ENCODE measurements around the gene USP22. TPM values are rescaled to one million over a fixed set of nuclear protein-coding genes. Genes with fewer than 3 reads are reported as not detected.

Gene USP22
- total and polyA plus RNA-seq, 10 of the 15 experiments (the other 5 are each of a cell fraction or from before 2014, with no cell fraction given), result 10.8 to 218 (median 98.8) TPM

GRCh38 chr17:20954794-20955193 lies 88.0 kb downstream of the USP22 start:
- ChIA-PET POLR2A (no interaction called here), SMC1A (ENCODE audit: uncharacterized antibody, unreplicated experiment) (no interaction called here), RAD21 (ENCODE audit: unreplicated experiment) (no interaction called here), CTCF (no interaction called here)
- no peak overlapping the region for H3K27ac ChIP-seq (ENCODE audit: control insufficient read depth, insufficient read depth)
- no peaks in the 10 kb centered on the region for H3K4me1 ChIP-seq (ENCODE audit: control insufficient read depth, insufficient read depth, low read length)
- H3K9ac ChIP-seq (ENCODE audit: control insufficient read depth, insufficient read depth, low read length), result no peak overlapping the region
- FAIRE-seq, result no peak
- H3K4me2 ChIP-seq (ENCODE audit: control insufficient read depth, insufficient read depth), result no peak overlapping the region
- no peaks in the 10 kb centered on the region for H3K79me2 ChIP-seq (ENCODE audit: control insufficient read depth, insufficient read depth, low read length)
- intact Hi-C loops (cut with micrococcal nuclease; ENCODE audit: unreplicated experiment), result no loop called here
- TF ChIP-seq IKZF2 (IDR thresholded peaks at IDR 0.05) (no peak), RAD21 (IDR thresholded peaks at IDR 0.05; ENCODE audit: insufficient read depth, low read depth, low read length) (no peak), HCFC1 (IDR thresholded peaks at IDR 0.05; ENCODE audit: low read length) (no peak), SREBF1 (IDR thresholded peaks at IDR 0.05; ENCODE audit: low read length) (no peak), TBL1XR1 (IDR thresholded peaks at IDR 0.05; ENCODE audit: low read depth, low read length) (no peak), TCF7 (IDR thresholded peaks at IDR 0.05; ENCODE audit: borderline replicate concordance) (no peak), PBX3 (IDR thresholded peaks at IDR 0.05; ENCODE audit: insufficient replicate concordance, low read depth, low read length) (no peak), HDGF (IDR thresholded peaks at IDR 0.05) (no peak)
- H3K9me3 ChIP-seq (replicated peaks; ENCODE audit: control insufficient read depth, insufficient read depth, low read length), result no peaks in the 10 kb centered on the region
- no peak for ATAC-seq
- no peak for DNase-seq (ENCODE audit: low read depth, low spot score)
- no peak overlapping the region for H3K4me3 ChIP-seq
- H3K36me3 ChIP-seq (ENCODE audit: control insufficient read depth in 2 of 2, insufficient read depth in 2 of 2, low read length in 1 of 2), result no peaks in the 10 kb centered on the region
- no peaks in the 10 kb centered on the region for H4K20me1 ChIP-seq (ENCODE audit: control insufficient read depth, insufficient read depth)
- H3K27me3 ChIP-seq (replicated peaks in 1 of 2; ENCODE audit: control insufficient read depth in 2 of 2, insufficient read depth in 2 of 2, low read length in 1 of 2), result peaks cover 0 to 5% of the 10 kb centered on the region in 2 experiments; a peak in 2 of 4 replicates
- no peak overlapping the region for H2AFZ ChIP-seq (ENCODE audit: control insufficient read depth, low read depth, low read length)
- BruUV-seq (replicated peaks), result no TSS peak
- WGBS (ENCODE audit: insufficient coverage, insufficient replicate concordance, low lambda C conversion rate, missing lambda C conversion rate), result 33% methylated on average over 4 of the region's 4 CpGs
- in situ Hi-C loops (cut with MboI), result loop anchor here (25.0 kb wide), 1 partner anchor 533 kb away; no protein-coding TSS in a partner anchor

GRCh38 chr17:20952183-20952582 lies 90.6 kb downstream of the USP22 start:
- CTCF ChIA-PET, result no interaction called here
- no peak for TF ChIP-seq ZBTB4 (CRISPR knock-in tag; IDR thresholded peaks at IDR 0.05)
- no peak for TF ChIP-seq BRCA1 (IDR thresholded peaks at IDR 0.05; ENCODE audit: low read depth, low read length)
- no peak for TF ChIP-seq ZNF622 (IDR thresholded peaks at IDR 0.05)
- TF ChIP-seq MTA3 (IDR thresholded peaks at IDR 0.05; ENCODE audit: borderline replicate concordance, low read length), result no peak
- no peak for TF ChIP-seq DPF2 (IDR thresholded peaks at IDR 0.05)
- no peak for TF ChIP-seq ZNF384 (IDR thresholded peaks at IDR 0.05; ENCODE audit: borderline replicate concordance, low read depth, low read length)
- TF ChIP-seq ZNF24 (IDR thresholded peaks at IDR 0.05), result no peak
- no peak for TF ChIP-seq KLF5 (IDR thresholded peaks at IDR 0.05; ENCODE audit: partially characterized antibody)
- TF ChIP-seq RELA (IDR thresholded peaks at IDR 0.05; ENCODE audit: borderline replicate concordance, partially characterized antibody), result no peak

More at GRCh38 chr17:20952183-20952582, 90.6 kb downstream of the USP22 start:
- ATAC-seq, result no peak
- Histone ChIP-seq H3K4me1 (ENCODE audit: control insufficient read depth, insufficient read depth, low read length) (no peaks in the 10 kb centered on the region), H3K79me2 (ENCODE audit: control insufficient read depth, insufficient read depth, low read length) (no peaks in the 10 kb centered on the region), H3K4me3 (no peak overlapping the region), H3K9ac (ENCODE audit: control insufficient read depth, insufficient read depth, low read length) (no peak overlapping the region), H2AFZ (ENCODE audit: control insufficient read depth, low read depth, low read length) (no peak overlapping the region), H3K27me3 (replicated peaks in 1 of 2; ENCODE audit: control insufficient read depth in 2 of 2, insufficient read depth in 2 of 2, low read length in 1 of 2) (peaks cover 2 to 3% of the 10 kb centered on the region in 2 experiments; a peak in 2 of 4 replicates), H4K20me1 (ENCODE audit: control insufficient read depth, insufficient read depth) (no peaks in the 10 kb centered on the region), H3K9me3 (replicated peaks; ENCODE audit: control insufficient read depth, insufficient read depth, low read length) (no peaks in the 10 kb centered on the region), H3K27ac (ENCODE audit: control insufficient read depth, insufficient read depth) (no peak overlapping the region), H3K36me3 (ENCODE audit: control insufficient read depth in 2 of 2, insufficient read depth in 2 of 2, low read length in 1 of 2) (no peaks in the 10 kb centered on the region), H3K4me2 (ENCODE audit: control insufficient read depth, insufficient read depth) (no peak overlapping the region)
- DNase-seq (ENCODE audit: low read depth, low spot score), result no peak
- intact Hi-C loops (cut with micrococcal nuclease; ENCODE audit: unreplicated experiment), result no loop called here
- FAIRE-seq, result no peak
- ChIA-PET RAD21 (ENCODE audit: unreplicated experiment) (no interaction called here), SMC1A (ENCODE audit: uncharacterized antibody, unreplicated experiment) (no interaction called here), POLR2A (no interaction called here)
- in situ Hi-C loops (cut with MboI), result loop anchor here (25.0 kb wide), 1 partner anchor 535 kb away; no protein-coding TSS in a partner anchor
- 26% methylated on average over 7 of the region's 7 CpGs for WGBS (ENCODE audit: insufficient coverage, insufficient replicate concordance, low lambda C conversion rate, missing lambda C conversion rate)
- no TSS peak for BruUV-seq (replicated peaks)
